OCI-LY3 (cell line): ENCODE measurements around the gene OR3A3.
"Not testable (repeated sequence)": the region's sequence is repeated elsewhere in the genome, so short reads cannot be mapped to it uniquely, and the experiment has no call there.

Experiments
- CTCF ChIP-seq: fragments of 200-600, 300-600 bp; sonication (generic); IDR thresholded peaks from 2 replicates; pipeline ENCODE4 v1.5.1; 2014; ENCODE audit warnings: antibody characterized with exemption, low read length, low read depth
- EZH2phosphoT487 ChIP-seq: fragments of 200-600 bp; shearing (Covaris generic); IDR thresholded peaks from 2 replicates; pipeline ENCODE4 v1.6.1; 2018; ENCODE audit warnings: antibody characterized with exemption, mixed run types, low read depth

- TF ChIP-seq CTCF, EZH2phosphoT487: not testable (repeated sequence)
These were observed 55.2 kb downstream of the OR3A3 start for GRCh38 chr17:3466355-3466754.
